Measurements from ENCODE around the gene ZNF746. TPM values are rescaled to one million over a fixed set of nuclear protein-coding genes. Genes with fewer than 3 reads are reported as not detected.

Gene ZNF746
- total and polyA plus RNA-seq, 2 donors (not counting 3 experiments of a cell fraction or from before 2014, with no cell fraction given) = 10.5 to 20.8 TPM

- FAIRE-seq = no peak
- TF ChIP-seq POLR2AphosphoS5 (IDR thresholded peaks at IDR 0.05; ENCODE audit: insufficient read depth, low read depth, low read length) = no peak
- TF ChIP-seq GATA2 (IDR thresholded peaks at IDR 0.05; ENCODE audit: insufficient read depth, insufficient read length, low read depth, low read length) = no peak
- TF ChIP-seq MAX (IDR thresholded peaks at IDR 0.05; ENCODE audit: insufficient read depth, insufficient read length) = no peak
- no peak for TF ChIP-seq FOS (IDR thresholded peaks at IDR 0.05; ENCODE audit: borderline replicate concordance, insufficient read depth, low read length)
- TF ChIP-seq MYC (IDR thresholded peaks at IDR 0.05; ENCODE audit: low read depth, low read length) = no peak
- Histone ChIP-seq H3K9ac (replicated peaks; ENCODE audit: extremely low read depth, insufficient read depth, low read length) (no peak overlapping the region), H3K27me3 (ENCODE audit: control insufficient read depth in 2 of 2, insufficient read depth in 2 of 2, low read length in 2 of 2) (no peaks in the 10 kb centered on the region), H3K9me1 (replicated peaks; ENCODE audit: control insufficient read depth, extremely low read depth, insufficient read depth, low read length) (no peaks in the 10 kb centered on the region), H2AFZ (ENCODE audit: low read depth, low read length) (no peak overlapping the region), H3K36me3 (ENCODE audit: control insufficient read depth in 2 of 2, extremely low read depth in 1 of 2, insufficient read depth in 2 of 2, low read length in 2 of 2) (peaks cover 21 to 34% of the 10 kb centered on the region in 2 experiments), H3K4me1 (ENCODE audit: control insufficient read depth, extremely low read depth, insufficient read depth, low read length) (peaks cover 3% of the 10 kb centered on the region), H3K4me3 (replicated peaks in 1 of 3; ENCODE audit: insufficient read depth in 1 of 3, low read depth in 1 of 3, low read length in 3 of 3) (no peak overlapping the region), H3K79me2 (ENCODE audit: control insufficient read depth, insufficient read depth, low read length) (peaks cover 9% of the 10 kb centered on the region), H3K4me2 (ENCODE audit: insufficient read depth, low read length) (no peak overlapping the region), H4K20me1 (replicated peaks; ENCODE audit: control insufficient read depth, extremely low read depth, insufficient read depth, low read length) (no peaks in the 10 kb centered on the region), H3K27ac (ENCODE audit: insufficient read depth, low read depth, low read length) (no peak overlapping the region), H3K9me3 (replicated peaks; ENCODE audit: control insufficient read depth, insufficient read depth, low read length) (no peaks in the 10 kb centered on the region)
- intact Hi-C loops (cut with micrococcal nuclease) (no loop called here), dilution Hi-C loops (cut with MboI; ENCODE audit: extremely low pct_ligation_motif_present, low sequenced_read_pairs) (no loop called here)
- no TSS peak for BruUV-seq (replicated peaks)
- POLR2A ChIA-PET = no interaction called here
- no peak for DNase-seq (ENCODE audit: low read depth, low spot score)
- CTCF ChIA-PET = no interaction called here
Observed at GRCh38 chr7:149454006-149454405, 43.6 kb downstream of the ZNF746 start.

- no peak overlapping the region for H3K27ac ChIP-seq (ENCODE audit: insufficient read depth, low read depth, low read length)
- H3K79me2 ChIP-seq (ENCODE audit: control insufficient read depth, insufficient read depth, low read length) = no peaks in the 10 kb centered on the region
- dilution Hi-C loops (cut with MboI; ENCODE audit: extremely low pct_ligation_motif_present, low sequenced_read_pairs) = no loop called here
- no TSS peak for BruUV-seq (replicated peaks)
- no peaks in the 10 kb centered on the region for H3K27me3 ChIP-seq (ENCODE audit: control insufficient read depth in 2 of 2, insufficient read depth in 2 of 2, low read length in 2 of 2)
- H4K20me1 ChIP-seq (replicated peaks; ENCODE audit: control insufficient read depth, extremely low read depth, insufficient read depth, low read length) = no peaks in the 10 kb centered on the region
- CTCF ChIA-PET = interaction anchor here (0.8 kb wide), 1 partner anchor 17 kb away, joined by 3 read pairs; no protein-coding TSS in a partner anchor
- no peaks in the 10 kb centered on the region for H3K4me1 ChIP-seq (ENCODE audit: control insufficient read depth, extremely low read depth, insufficient read depth, low read length)
- no peaks in the 10 kb centered on the region for H3K9me1 ChIP-seq (replicated peaks; ENCODE audit: control insufficient read depth, extremely low read depth, insufficient read depth, low read length)
- no peak overlapping the region for H2AFZ ChIP-seq (ENCODE audit: low read depth, low read length)
- POLR2A ChIA-PET = no interaction called here
- H3K4me2 ChIP-seq (ENCODE audit: insufficient read depth, low read length) = no peak overlapping the region
- TF ChIP-seq MYC (IDR thresholded peaks at IDR 0.05; ENCODE audit: low read depth, low read length) = no peak
- TF ChIP-seq, protein P1, sequence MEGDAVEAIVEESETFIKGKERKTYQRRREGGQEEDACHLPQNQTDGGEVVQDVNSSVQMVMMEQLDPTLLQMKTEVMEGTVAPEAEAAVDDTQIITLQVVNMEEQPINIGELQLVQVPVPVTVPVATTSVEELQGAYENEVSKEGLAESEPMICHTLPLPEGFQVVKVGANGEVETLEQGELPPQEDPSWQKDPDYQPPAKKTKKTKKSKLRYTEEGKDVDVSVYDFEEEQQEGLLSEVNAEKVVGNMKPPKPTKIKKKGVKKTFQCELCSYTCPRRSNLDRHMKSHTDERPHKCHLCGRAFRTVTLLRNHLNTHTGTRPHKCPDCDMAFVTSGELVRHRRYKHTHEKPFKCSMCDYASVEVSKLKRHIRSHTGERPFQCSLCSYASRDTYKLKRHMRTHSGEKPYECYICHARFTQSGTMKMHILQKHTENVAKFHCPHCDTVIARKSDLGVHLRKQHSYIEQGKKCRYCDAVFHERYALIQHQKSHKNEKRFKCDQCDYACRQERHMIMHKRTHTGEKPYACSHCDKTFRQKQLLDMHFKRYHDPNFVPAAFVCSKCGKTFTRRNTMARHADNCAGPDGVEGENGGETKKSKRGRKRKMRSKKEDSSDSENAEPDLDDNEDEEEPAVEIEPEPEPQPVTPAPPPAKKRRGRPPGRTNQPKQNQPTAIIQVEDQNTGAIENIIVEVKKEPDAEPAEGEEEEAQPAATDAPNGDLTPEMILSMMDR (IDR thresholded peaks at IDR 0.05; ENCODE audit: extremely low read depth in 1 of 2, insufficient read depth in 1 of 2, low read depth in 1 of 2, low read length in 2 of 2) = no peak
- no peak for TF ChIP-seq JUN (IDR thresholded peaks at IDR 0.05; ENCODE audit: borderline replicate concordance, insufficient read depth, insufficient read length, low read depth)
- TF ChIP-seq MAX (IDR thresholded peaks at IDR 0.05; ENCODE audit: insufficient read depth, insufficient read length) = no peak
- no peak for TF ChIP-seq POLR2A (IDR thresholded peaks at IDR 0.05; ENCODE audit: low read depth, low read length)
- TF ChIP-seq FOS (IDR thresholded peaks at IDR 0.05; ENCODE audit: borderline replicate concordance, insufficient read depth, low read length) = no peak
- TF ChIP-seq GATA2 (IDR thresholded peaks at IDR 0.05; ENCODE audit: insufficient read depth, insufficient read length, low read depth, low read length) = no peak
- no peak for TF ChIP-seq POLR2AphosphoS5 (IDR thresholded peaks at IDR 0.05; ENCODE audit: insufficient read depth, low read depth, low read length)
- TF ChIP-seq EZH2 (IDR thresholded peaks at IDR 0.05; ENCODE audit: borderline replicate concordance, low read depth, low read length, severe bottlenecking) = no peak
- peaks cover 21 to 37% of the 10 kb centered on the region in 2 experiments for H3K36me3 ChIP-seq (ENCODE audit: control insufficient read depth in 2 of 2, extremely low read depth in 1 of 2, insufficient read depth in 2 of 2, low read length in 2 of 2)
- intact Hi-C loops (cut with micrococcal nuclease) = no loop called here
- no peak overlapping the region for H3K4me3 ChIP-seq (replicated peaks in 1 of 3; ENCODE audit: insufficient read depth in 1 of 3, low read depth in 1 of 3, low read length in 3 of 3)
- H3K9ac ChIP-seq (replicated peaks; ENCODE audit: extremely low read depth, insufficient read depth, low read length) = no peak overlapping the region
- DNase-seq (ENCODE audit: low read depth, low spot score) (no peak), FAIRE-seq (no peak)
- no peaks in the 10 kb centered on the region for H3K9me3 ChIP-seq (replicated peaks; ENCODE audit: control insufficient read depth, insufficient read depth, low read length)
Observed at GRCh38 chr7:149450821-149451220, 46.8 kb downstream of the ZNF746 start.
